ENCODE measurements around the gene FOXC1.

Gene FOXC1

GRCh38 chr6:1584996-1585668 is 24.6 kb upstream of the FOXC1 start:
- DNase-seq (ENCODE audit: low read depth): no peak

- DNase-seq (ENCODE audit: low read depth): no peak
Measured at GRCh38 chr6:1585669-1586049, 24.1 kb upstream of the FOXC1 start.

DNA sequence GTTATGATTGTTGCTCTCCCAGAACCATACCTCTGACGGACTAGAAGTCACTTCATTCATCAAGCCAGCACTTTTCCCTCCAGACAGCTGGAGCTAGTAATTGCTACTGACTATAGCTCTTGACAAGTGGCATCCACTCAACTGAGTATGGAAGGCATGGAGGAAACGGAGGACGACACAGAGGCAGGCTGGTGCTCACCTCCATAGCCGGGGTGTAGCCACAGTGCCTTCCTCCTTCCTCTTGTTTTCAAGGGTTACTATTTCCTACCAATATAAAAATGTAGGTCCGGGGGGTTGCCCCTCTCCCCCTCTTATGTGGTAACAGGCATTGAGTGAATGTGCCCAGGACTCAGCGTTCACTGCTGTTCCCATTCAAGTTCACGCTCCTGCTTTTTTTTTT is 23.5 kb upstream of the FOXC1 start:
- no peak for DNase-seq (ENCODE audit: low read depth)

DNA sequence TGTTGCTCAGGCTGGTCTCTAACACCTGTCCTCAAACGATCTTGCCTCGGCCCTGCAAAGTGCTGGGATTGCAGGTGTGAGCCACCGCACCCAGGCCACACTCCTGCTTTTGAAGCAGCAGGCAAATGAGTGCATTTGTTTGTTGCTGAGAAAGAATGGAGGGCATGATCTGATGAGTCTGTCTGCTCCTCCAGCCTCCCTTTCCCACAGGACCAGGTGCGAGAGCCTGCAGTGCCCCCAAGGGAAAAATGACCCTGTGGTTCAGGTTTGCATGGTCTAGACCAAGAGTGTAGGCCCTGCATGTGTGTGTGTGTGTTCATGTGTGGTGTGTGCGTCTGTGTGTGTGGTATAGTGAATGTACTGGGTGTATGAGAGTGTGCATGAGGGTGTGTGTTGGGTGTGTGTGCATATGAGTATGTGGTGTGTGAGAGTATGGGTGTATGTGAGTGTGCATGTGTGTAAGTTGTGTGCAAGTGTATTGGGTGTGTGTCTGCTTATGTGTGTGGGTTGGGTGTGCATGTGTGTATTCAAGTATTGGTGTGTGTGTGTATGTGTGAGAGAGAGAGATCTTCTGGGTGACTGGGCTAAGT is 22.8 kb upstream of the FOXC1 start:
- DNase-seq (ENCODE audit: low read depth): no peak

DNA sequence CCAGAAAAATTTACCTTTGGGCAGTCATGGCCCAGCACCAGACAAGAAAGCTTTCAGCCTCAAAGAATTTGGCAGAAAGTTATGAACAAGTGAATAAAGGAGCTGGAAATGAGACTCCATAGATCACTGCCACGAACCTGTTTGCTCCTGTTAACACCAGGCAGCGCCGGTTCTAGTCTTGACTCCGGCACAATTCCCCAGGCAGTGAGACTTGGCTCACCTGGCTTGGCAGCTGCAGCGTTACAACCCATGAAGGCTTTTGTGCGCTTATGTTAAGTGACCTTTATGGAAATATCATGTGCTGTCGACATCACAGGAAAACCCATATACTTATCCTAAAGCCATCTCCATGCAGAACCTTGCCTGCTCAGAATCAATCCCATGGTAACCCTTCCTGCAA is 22.2 kb upstream of the FOXC1 start:
- no peak for DNase-seq (ENCODE audit: low read depth)

- DNase-seq (ENCODE audit: low read depth): no peak
Measured at GRCh38 chr6:1587977-1588376, 21.7 kb upstream of the FOXC1 start.

DNA sequence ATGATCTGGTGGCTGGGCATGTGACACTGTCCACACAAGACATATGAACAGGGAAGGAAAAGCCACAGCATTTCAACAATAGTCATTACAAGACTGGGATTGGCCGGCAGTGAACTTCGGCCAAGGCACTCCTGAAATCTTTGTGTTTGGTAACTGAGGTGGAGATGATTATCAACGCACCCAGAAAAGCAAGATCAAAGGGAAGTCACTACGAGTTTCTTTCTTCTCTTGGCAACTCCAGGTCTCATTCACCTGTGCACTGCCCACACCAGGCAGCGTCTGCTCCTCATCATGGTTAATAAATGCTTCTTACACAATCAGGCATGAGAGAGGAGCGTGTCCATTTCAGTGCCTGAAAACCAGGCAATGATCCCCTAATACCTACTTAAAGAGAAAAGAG is 20.5 kb upstream of the FOXC1 start:
- no peak for DNase-seq (ENCODE audit: low read depth)

DNA sequence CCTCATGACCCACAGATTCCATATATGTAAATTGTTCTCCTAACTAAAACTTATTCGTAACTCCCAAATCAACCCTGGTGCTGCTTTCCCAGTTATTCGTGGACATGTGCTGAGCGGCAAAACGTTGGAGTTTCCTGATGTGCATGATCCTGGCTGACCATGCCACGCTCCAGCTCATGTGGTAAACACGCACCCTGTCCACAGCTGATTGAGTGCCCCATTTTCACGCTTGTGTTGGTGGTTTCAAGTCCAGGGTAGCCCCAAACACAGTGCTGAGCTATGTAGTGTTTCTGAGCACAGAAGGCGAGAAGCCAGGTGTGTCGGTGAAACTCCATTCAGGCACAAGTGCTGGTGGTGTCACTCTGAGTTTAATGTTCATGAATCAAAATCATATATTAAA is 19.1 kb upstream of the FOXC1 start:
- no peak for DNase-seq (ENCODE audit: low read depth)

- DNase-seq (ENCODE audit: low read depth): no peak
Measured at GRCh38 chr6:1591243-1591642, 18.5 kb upstream of the FOXC1 start.

GRCh38 chr6:1591926-1592325 is 17.8 kb upstream of the FOXC1 start:
- DNase-seq (ENCODE audit: low read depth): no peak

- DNase-seq (ENCODE audit: low read depth): no peak
Measured at GRCh38 chr6:1592852-1593251, 16.9 kb upstream of the FOXC1 start.

DNA sequence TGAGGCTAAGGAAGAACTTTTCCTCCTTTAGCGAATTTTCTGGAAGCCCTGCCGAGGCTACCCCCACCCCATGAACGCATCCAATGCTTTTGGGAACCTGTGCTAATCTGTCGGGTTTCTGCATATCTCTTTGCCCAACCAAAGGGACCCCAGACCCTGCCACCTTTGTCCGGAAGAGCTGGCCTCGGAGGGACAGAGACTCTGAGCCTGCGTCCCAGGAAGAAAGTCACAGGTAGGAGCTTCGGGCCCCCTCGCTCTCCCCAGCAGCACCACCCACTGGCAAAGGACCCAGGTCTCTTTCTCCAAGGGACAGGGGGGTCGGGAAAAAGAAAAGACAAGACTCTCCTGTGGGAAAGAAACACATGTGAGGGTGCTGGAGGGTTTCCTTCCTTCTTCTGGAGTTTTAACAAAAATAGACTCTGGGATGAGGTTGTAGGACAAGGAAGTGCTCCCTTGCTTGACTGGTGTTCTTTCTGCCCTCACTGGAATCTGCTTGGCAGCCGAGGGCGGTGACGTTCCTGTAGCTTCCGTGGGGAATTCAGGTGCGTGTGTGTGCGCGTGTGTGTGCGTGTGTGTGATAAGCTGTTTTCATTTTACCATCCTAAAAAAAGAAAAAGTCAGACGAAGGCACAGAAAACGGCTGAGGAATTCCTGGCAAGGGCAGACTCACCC is 16.3 kb upstream of the FOXC1 start:
- no peak for DNase-seq (ENCODE audit: low read depth)

GRCh38 chr6:1593958-1594314 is 15.8 kb upstream of the FOXC1 start:
- no peak for DNase-seq (ENCODE audit: low read depth)

GRCh38 chr6:1594445-1595200 is 15.1 kb upstream of the FOXC1 start:
- no peak for DNase-seq (ENCODE audit: low read depth)

DNA sequence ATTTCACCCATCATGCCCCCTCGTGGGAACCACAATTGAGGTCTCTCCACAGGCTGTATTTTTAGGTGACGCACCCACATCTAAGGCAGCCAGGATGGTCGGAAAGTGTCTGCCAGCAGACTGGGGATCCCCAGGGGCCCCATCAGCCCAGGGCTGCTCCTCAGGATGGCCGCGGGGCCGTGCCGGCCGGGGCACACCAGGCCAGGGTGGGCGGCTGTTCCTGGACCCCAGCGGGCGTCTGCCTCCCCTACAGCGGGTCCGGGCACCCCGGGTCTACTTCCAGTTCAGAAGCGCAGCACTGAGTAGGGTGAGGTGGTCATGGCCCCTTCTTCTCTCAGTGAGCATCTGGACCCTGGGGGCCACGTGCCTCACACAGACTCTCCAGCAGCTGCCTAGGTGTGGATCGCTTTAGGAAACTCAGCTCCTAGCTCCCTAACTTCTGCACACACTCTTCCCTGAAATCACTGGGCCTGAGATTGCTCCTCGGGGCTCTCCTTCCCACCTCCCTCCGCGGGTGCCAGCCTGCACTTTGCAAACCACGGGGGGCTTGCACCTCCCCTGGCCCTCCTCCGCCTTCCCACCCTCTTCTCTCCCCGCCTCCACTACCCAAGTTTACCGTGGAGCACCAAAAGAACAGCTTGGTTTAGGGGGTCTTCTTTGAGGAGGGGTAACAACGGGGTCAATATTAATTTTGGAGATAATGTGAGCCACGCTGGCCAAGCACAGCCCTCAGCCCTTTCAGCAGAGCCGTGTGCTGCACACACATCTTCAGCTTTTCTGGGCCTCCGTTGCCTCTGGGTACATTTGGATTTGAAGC is 14.2 kb upstream of the FOXC1 start:
- no peak for DNase-seq (ENCODE audit: low read depth)

DNA sequence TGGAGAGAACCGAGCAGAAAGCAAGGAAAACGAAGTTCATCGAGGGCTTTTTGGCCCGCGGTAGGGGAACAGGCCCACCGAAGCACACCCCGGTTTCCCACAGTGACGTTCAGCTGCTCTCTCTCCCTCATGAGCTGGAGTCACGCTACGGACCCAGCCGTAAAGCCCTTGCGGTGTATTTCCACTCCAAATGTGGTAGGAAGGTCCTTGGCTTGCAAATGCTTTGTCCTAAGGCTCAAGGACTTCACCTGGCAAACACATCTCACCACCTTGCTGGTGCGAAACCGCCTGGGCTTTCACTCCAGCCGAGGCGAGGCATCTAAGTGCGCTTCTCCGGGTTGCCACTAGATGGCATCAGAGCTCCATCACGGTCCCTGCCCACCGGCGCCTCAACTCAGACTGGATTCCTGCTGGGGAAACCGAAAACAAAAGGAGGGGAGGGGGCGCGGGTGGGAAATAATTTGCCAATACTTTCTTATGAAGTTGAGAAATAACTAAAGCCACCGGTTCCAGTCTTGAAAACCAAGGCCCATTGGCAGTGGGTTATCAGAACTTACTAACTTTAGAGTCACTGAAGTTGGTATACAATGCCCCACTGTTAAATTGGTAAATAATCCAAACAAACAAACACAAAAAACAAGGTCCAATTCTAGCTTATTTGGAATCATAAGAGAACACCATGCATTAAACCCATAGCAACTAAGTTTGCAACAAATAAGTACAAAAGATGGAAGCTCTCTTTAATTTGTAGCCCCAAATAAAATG is 13.4 kb upstream of the FOXC1 start:
- DNase-seq (ENCODE audit: low read depth): no peak

- no peak for DNase-seq (ENCODE audit: low read depth)
Measured at GRCh38 chr6:1597121-1597744, 12.5 kb upstream of the FOXC1 start.

- no peak for DNase-seq (ENCODE audit: low read depth)
Measured at GRCh38 chr6:1597924-1598323, 11.8 kb upstream of the FOXC1 start.

DNA sequence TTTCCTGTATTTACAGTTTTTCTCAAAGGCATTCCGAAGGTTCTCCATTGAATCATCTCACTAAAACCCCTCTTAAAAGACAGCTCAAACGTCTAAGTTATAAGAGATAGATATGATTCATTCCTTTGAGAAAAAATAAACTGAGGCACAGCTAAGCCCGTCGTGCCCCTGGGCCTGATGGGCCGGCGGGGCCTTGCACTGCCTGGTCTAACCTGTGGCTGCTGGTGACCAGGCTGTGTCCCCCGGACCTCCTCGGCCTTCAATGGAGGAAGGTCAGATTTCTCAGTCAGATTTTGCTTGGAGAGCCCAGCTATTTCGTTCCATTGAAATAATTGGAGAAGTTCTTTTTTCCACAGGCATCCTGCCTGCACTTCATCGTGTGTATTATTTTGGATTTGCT is 11.3 kb upstream of the FOXC1 start:
- DNase-seq (ENCODE audit: low read depth): no peak

DNA sequence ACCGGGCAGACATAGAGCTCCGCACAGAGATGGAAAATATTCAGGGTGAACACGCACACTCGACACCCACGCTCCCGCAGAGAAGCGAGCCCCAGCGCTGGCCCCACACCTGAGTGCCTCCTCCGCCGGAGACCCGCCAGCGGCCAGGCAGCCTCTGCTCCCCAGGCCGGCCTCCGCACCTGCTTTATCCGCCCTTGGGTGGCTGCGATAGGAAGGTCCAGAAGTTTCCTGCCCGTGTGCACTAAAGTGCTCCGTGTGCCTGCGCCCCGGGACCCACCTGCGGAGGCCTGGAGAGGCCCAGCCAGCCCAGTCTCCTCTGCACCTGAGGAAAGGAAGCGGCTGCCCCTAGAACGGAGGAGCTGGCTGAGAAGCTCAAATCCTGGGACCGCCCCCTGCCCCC is 10.8 kb upstream of the FOXC1 start:
- DNase-seq (ENCODE audit: low read depth): no peak

DNA sequence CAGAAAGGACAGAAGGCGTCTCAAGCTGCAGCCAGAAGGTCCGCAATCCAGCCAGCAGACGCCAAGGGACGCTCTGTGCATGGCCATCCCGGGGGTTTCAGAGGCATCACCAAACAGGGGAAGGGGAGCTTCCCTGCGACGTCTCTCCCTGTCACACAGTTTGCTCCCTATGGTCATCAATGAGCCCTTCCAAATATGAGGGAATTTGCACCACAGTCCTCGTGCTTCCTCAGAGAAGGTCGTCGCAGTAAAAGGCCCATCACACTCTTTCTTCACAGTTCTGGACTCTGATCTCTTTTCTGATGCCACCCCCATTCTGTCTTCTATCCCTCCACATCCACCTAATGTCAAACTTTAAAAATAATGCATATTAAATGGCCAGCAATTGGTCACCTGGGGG is 10.2 kb upstream of the FOXC1 start:
- no peak for DNase-seq (ENCODE audit: low read depth)
